GM12878 (cell line): ENCODE data around the gene CDH5. TPM values are rescaled to one million over a fixed set of nuclear protein-coding genes. Genes with fewer than 3 reads are reported as not detected.

Experiments
- ATAC-seq: fragments of 200-7000 bp; cut with Tn5 transposase; 3 replicates; pipeline ENCODE4 v1.9.1; 2020; ENCODE audit warnings: mild to moderate bottlenecking, moderate library complexity
- BruUV-seq: library from RNA; stranded (reverse); fragments of 400-500 nt; replicated peaks from 2 replicates; lab custom pipeline; 2021; lab: Mats Ljungman, UMichigan
- CTCF ChIA-PET: fragments of 300-600 bp; sonication (Branson Sonifier 250); formaldehyde crosslinking; extraction: SDS; loops from one replicate; lab custom pipeline; 2021; ENCODE audit warnings: inconsistent platforms; lab: Yijun Ruan, JAX
- POLR2A ChIA-PET: fragments of 350-600 bp; formaldehyde crosslinking; extraction: SDS; loops from one replicate; lab custom pipeline; 2021; ENCODE audit warnings: inconsistent platforms; lab: Charles Lee
- RAD21 ChIA-PET: fragments of 300-600 bp; sonication (Branson Sonifier 250); formaldehyde crosslinking; loops from one replicate; lab custom pipeline; 2023; ENCODE audit warnings: antibody characterized with exemption; ENCODE audit not compliant: unreplicated experiment; lab: Charles Lee
- SMC1A ChIA-PET: fragments of 300-600 bp; sonication (Branson Sonifier 250); formaldehyde crosslinking; loops from one replicate; lab custom pipeline; 2023; ENCODE audit not compliant: unreplicated experiment, uncharacterized antibody; lab: Charles Lee
- DNase-seq: peaks from one replicate; pipeline ENCODE4 v3.0.0-alpha.2; 2011; ENCODE audit warnings: low read depth, low spot score
- FAIRE-seq: peaks from 3 replicates; lab custom pipeline; 2011; peaks lifted over from hg19 to GRCh38; lab: Jason Lieb, UNC
- H2AFZ ChIP-seq: 2 replicates; pipeline ENCODE4 v1.6.0; 2011; ENCODE audit warnings: low read depth, low read length, control low read depth; ENCODE audit not compliant: control insufficient read depth
- H3K27ac ChIP-seq: 2 replicates; pipeline ENCODE4 v1.5.1; 2011; ENCODE audit warnings: control low read depth; ENCODE audit not compliant: control insufficient read depth, insufficient read depth
- H3K27me3 ChIP-seq, 2 experiments: replicated peaks in 1 of 2; 2 replicates each; pipeline versions ENCODE4 v1.6.0 to v1.6.1; 2011; ENCODE audit warnings: low read length in 1 of 2; ENCODE audit not compliant: control insufficient read depth in 2 of 2, insufficient read depth in 2 of 2
- H3K36me3 ChIP-seq, 2 experiments: 2 replicates each; pipeline ENCODE4 v1.5.1; 2011; ENCODE audit warnings: low read length in 1 of 2; ENCODE audit not compliant: control insufficient read depth in 2 of 2, insufficient read depth in 2 of 2
- H3K4me1 ChIP-seq: 2 replicates; pipeline ENCODE4 v1.6.1; 2011; ENCODE audit warnings: mild to moderate bottlenecking, low read length, moderate library complexity, mixed read lengths; ENCODE audit not compliant: control insufficient read depth, insufficient read depth
- H3K4me2 ChIP-seq: 2 replicates; pipeline ENCODE4 v1.6.0; 2011; ENCODE audit warnings: control low read depth; ENCODE audit not compliant: control insufficient read depth, insufficient read depth
- H3K4me3 ChIP-seq: fragments of 200-600 bp; sonication (generic); 2 replicates; pipeline ENCODE4 v1.5.1; 2016
- H3K79me2 ChIP-seq: 2 replicates; pipeline ENCODE4 v1.6.0; 2011; ENCODE audit warnings: low read length; ENCODE audit not compliant: control insufficient read depth, insufficient read depth
- H3K9ac ChIP-seq: 2 replicates; pipeline ENCODE4 v1.8.0; 2011; ENCODE audit warnings: low read length, control low read depth, mixed read lengths; ENCODE audit not compliant: control insufficient read depth, insufficient read depth
- H3K9me3 ChIP-seq: replicated peaks from 3 replicates; pipeline ENCODE4 v1.5.1; 2011; ENCODE audit warnings: mild to moderate bottlenecking, low read length; ENCODE audit not compliant: control insufficient read depth, insufficient read depth
- H4K20me1 ChIP-seq: 2 replicates; pipeline ENCODE4 v1.6.0; 2011; ENCODE audit not compliant: control insufficient read depth, insufficient read depth
- MTA2 ChIP-seq: fragments of 450-650 bp; IDR thresholded peaks from 2 replicates; pipeline ENCODE4 v1.6.1; 2016; ENCODE audit warnings: low read depth, mild to moderate bottlenecking, moderate library complexity
- NKRF ChIP-seq: fragments of 450-650 bp; conservative IDR thresholded peaks from 2 replicates; pipeline ENCODE4 v1.6.1; 2017; ENCODE audit warnings: mild to moderate bottlenecking, moderate library complexity
- PRDM15 ChIP-seq: fragments of 450-650 bp; formaldehyde crosslinking; IDR thresholded peaks from 2 replicates; pipeline ENCODE4 v1.4.0; 2020; ENCODE audit warnings: mild to moderate bottlenecking, moderate library complexity
- RELA ChIP-seq: fragments of 450-650 bp; IDR thresholded peaks from 2 replicates; pipeline ENCODE4 v1.8.0; 2014; ENCODE audit warnings: borderline replicate concordance; ENCODE audit not compliant: partially characterized antibody
- RELB ChIP-seq: fragments of 450-650 bp; IDR thresholded peaks from 2 replicates; pipeline ENCODE4 v1.6.1; 2017; ENCODE audit warnings: low read depth, mild to moderate bottlenecking, moderate library complexity
- SPI1 ChIP-seq: IDR thresholded peaks from 2 replicates; pipeline ENCODE4 v1.6.1; 2011; ENCODE audit warnings: low read depth, mild to moderate bottlenecking, low read length, moderate library complexity, borderline replicate concordance; ENCODE audit not compliant: insufficient read depth
- ZNF24 ChIP-seq: fragments of 450-650 bp; IDR thresholded peaks from 2 replicates; pipeline ENCODE4 v1.6.1; 2017; ENCODE audit warnings: antibody characterized with exemption, mild to moderate bottlenecking
- ZNF274 ChIP-seq: IDR thresholded peaks from one replicate; pipeline ENCODE4 v1.8.0; 2011; ENCODE audit not compliant: insufficient read length, insufficient read depth
- ZNF622 ChIP-seq: fragments of 450-650 bp; IDR thresholded peaks from 2 replicates; pipeline ENCODE4 v1.6.1; 2017; ENCODE audit warnings: mild to moderate bottlenecking, inconsistent platforms
- WGBS: methylation state at CpG from one replicate; pipeline ENCODE4 v1.1.6; 2016; ENCODE audit warnings: low lambda C conversion rate; ENCODE audit not compliant: insufficient replicate concordance, insufficient coverage; ENCODE audit errors: missing lambda C conversion rate; 5-methylcytosine and 5-hydroxymethylcytosine counted together
- in situ Hi-C: fragments of 300-500 bp; cut with MboI; formaldehyde crosslinking; loops from 9 replicates; pipeline ENCODE4 v1.14.3; 2018; ENCODE audit warnings: mixed read lengths
- intact Hi-C: fragments of 100-400 bp; cut with micrococcal nuclease; formaldehyde crosslinking; loops from one replicate; pipeline ENCODE4 v1.14.2; 2022; ENCODE audit not compliant: unreplicated experiment
- polyA plus RNA-seq, 11 experiments: library from polyadenylated mRNA; depleted of rRNA in 4 of 11; unstranded in 6 of 11; stranded (reverse) in 5 of 11; fragments of >200 nt; fragmentation: Nextera tagmentation in 4 of 11; fragmentation: Illumina TruSeq in 1 of 11; extraction: Ambion mirVana in 4 of 11; extraction: Trizol in 1 of 11; gene quantifications; 1 replicate in 1 of 11; 2 replicates in 10 of 11; pipeline versions ENCODE4 v1.2.1 to v1.2.3, GENCODE V29; 2011 to 2016; ENCODE audit warnings: inconsistent platforms in 2 of 11, missing spikeins in 2 of 11, low read depth in 1 of 11
- total RNA-seq, 4 experiments: library from RNA; depleted of rRNA in 3 of 4; stranded (reverse); fragments of >200 nt in 3 of 4; fragmentation: Illumina TruSeq in 1 of 4; extraction: Trizol in 1 of 4; gene quantifications; 2 replicates each; pipeline versions ENCODE4 v1.2.1 to v1.2.3, GENCODE V29; 2013 to 2021

Gene CDH5
- total and polyA plus RNA-seq, 10 of the 15 experiments (the other 5 are each of a cell fraction or from before 2014, with no cell fraction given) = not detected

GRCh38 chr16:66419527-66419926 is 53.0 kb downstream of the CDH5 start:
- in situ Hi-C loops = no loop called here
- BruUV-seq = no TSS peak
- CTCF ChIA-PET = no interaction called here

GRCh38 chr16:66420396-66420795 is 53.9 kb downstream of the CDH5 start:
- H3K27me3 ChIP-seq = peaks cover 2 to 3% of the 10 kb centered on the region in 2 experiments; a peak in 3 of 4 replicates
- FAIRE-seq (no peak), ATAC-seq (no peak), DNase-seq (no peak)
- WGBS = 5% methylated on average over 1 of the region's 1 CpG
- BruUV-seq = no TSS peak
- CTCF ChIA-PET = interaction anchor here (1.4 to 1.5 kb wide), 2 partner anchors 10 to 188 kb away, joined by 3 to 4 read pairs; no protein-coding TSS in a partner anchor
- intact Hi-C loops = no loop called here
- peaks cover 5% of the 10 kb centered on the region; the same call in 2 of the 3 replicates for H3K9me3 ChIP-seq
- H3K36me3 ChIP-seq = no peaks in the 10 kb centered on the region
- H4K20me1 ChIP-seq = no peaks in the 10 kb centered on the region
- H2AFZ ChIP-seq = no peak overlapping the region
- no peak overlapping the region for H3K9ac ChIP-seq
- RAD21 ChIA-PET = no interaction called here
- SMC1A ChIA-PET = interaction anchor here (0.9 kb wide), 1 partner anchor 95 kb away, joined by 3 read pairs; no protein-coding TSS in a partner anchor
- H3K4me2 ChIP-seq = no peak overlapping the region
- in situ Hi-C loops = no loop called here
- no peak overlapping the region for H3K4me3 ChIP-seq
- POLR2A ChIA-PET = no interaction called here
- H3K4me1 ChIP-seq = no peaks in the 10 kb centered on the region
- H3K79me2 ChIP-seq = no peaks in the 10 kb centered on the region
- no peak overlapping the region for H3K27ac ChIP-seq
- TF ChIP-seq ZNF622 (no peak), ZNF274 (no peak), PRDM15 (CRISPR knock-in tag) (no peak), RELA (no peak), SPI1 (no peak), NKRF (no peak), RELB (no peak)

More at GRCh38 chr16:66419527-66419926, 53.0 kb downstream of the CDH5 start:
- H3K9ac ChIP-seq = no peak overlapping the region
- no peaks in the 10 kb centered on the region for H3K36me3 ChIP-seq
- TF ChIP-seq ZNF24 (no peak), MTA2 (no peak)
- no peak for FAIRE-seq
- ChIA-PET POLR2A (no interaction called here), RAD21 (no interaction called here), SMC1A (no interaction called here)
- H3K9me3 ChIP-seq = peaks cover 5% of the 10 kb centered on the region; the same call in 2 of the 3 replicates
- H3K4me3 ChIP-seq = no peak overlapping the region
- H3K4me2 ChIP-seq = no peak overlapping the region
- H4K20me1 ChIP-seq = no peaks in the 10 kb centered on the region
- peaks cover 0 to 2% of the 10 kb centered on the region in 2 experiments; a peak in 3 of 4 replicates for H3K27me3 ChIP-seq
- no peak overlapping the region for H2AFZ ChIP-seq
- no peak for DNase-seq
- 24% methylated on average over 3 of the region's 3 CpGs for whole genome bisulfite sequencing
- H3K27ac ChIP-seq = no peak overlapping the region
- H3K79me2 ChIP-seq = no peaks in the 10 kb centered on the region
- ATAC-seq = no peak
- intact Hi-C loops = no loop called here
- no peaks in the 10 kb centered on the region for H3K4me1 ChIP-seq
